Type B pancreatic cell (in vitro differentiated cells): ENCODE results near the gene ERICH4. TPM values are rescaled to one million over a fixed set of nuclear protein-coding genes. Genes with fewer than 3 reads are reported as not detected.

ENCODE experiments used
- DNase-seq: peaks from one replicate; pipeline ENCODE4 v3.0.0; 2021; ENCODE audit warnings: mixed read lengths; ENCODE audit not compliant: unreplicated experiment; ENCODE audit errors: extremely low spot score
- H3K27ac Mint-ChIP-seq: 2 replicates; pipeline ENCODE4 v1.8.0; 2021; ENCODE audit warnings: mild to moderate bottlenecking, mixed read lengths
- H3K27me3 Mint-ChIP-seq: 2 replicates; pipeline ENCODE4 v1.8.0; 2021; ENCODE audit warnings: mixed read lengths
- H3K36me3 Mint-ChIP-seq: 2 replicates; pipeline ENCODE4 v1.8.0; 2021; ENCODE audit warnings: mixed read lengths
- H3K4me1 Mint-ChIP-seq: one replicate; pipeline ENCODE4 v1.8.0; 2021; ENCODE audit warnings: mixed read lengths; ENCODE audit not compliant: unreplicated experiment
- H3K4me3 Mint-ChIP-seq: 2 replicates; pipeline ENCODE4 v1.8.0; 2021; ENCODE audit warnings: mild to moderate bottlenecking, mixed read lengths
- H3K9me3 Mint-ChIP-seq: 2 replicates; pipeline ENCODE4 v1.8.0; 2021; ENCODE audit warnings: mixed read lengths
- long read RNA-seq: library from polyadenylated mRNA; unstranded; transcript quantifications from one replicate; pipeline ENCODE4 v2.0.0, GENCODE V29; 2020
- total RNA-seq: library from RNA; stranded (reverse); gene quantifications from 2 replicates; pipeline ENCODE4 v1.2.1, GENCODE V29; 2021; ENCODE audit warnings: low replicate concordance
- TF ChIP-seq, protein P1 (sequence below): fragments of 200-600 bp; sonication (generic); conservative IDR thresholded peaks from 2 replicates; pipeline ENCODE4 v1.5.0; 2021; ENCODE audit warnings: antibody characterized with exemption, mild to moderate bottlenecking

Gene ERICH4, protein sequence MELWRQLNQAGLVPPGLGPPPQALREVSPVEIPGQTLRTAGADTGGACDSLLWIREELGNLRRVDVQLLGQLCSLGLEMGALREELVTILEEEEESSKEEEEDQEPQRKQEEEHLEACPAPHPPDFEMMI
- 0.56 and 0.81 TPM in 2 replicates for total RNA-seq
- long read RNA-seq: 0 reads

DNA sequence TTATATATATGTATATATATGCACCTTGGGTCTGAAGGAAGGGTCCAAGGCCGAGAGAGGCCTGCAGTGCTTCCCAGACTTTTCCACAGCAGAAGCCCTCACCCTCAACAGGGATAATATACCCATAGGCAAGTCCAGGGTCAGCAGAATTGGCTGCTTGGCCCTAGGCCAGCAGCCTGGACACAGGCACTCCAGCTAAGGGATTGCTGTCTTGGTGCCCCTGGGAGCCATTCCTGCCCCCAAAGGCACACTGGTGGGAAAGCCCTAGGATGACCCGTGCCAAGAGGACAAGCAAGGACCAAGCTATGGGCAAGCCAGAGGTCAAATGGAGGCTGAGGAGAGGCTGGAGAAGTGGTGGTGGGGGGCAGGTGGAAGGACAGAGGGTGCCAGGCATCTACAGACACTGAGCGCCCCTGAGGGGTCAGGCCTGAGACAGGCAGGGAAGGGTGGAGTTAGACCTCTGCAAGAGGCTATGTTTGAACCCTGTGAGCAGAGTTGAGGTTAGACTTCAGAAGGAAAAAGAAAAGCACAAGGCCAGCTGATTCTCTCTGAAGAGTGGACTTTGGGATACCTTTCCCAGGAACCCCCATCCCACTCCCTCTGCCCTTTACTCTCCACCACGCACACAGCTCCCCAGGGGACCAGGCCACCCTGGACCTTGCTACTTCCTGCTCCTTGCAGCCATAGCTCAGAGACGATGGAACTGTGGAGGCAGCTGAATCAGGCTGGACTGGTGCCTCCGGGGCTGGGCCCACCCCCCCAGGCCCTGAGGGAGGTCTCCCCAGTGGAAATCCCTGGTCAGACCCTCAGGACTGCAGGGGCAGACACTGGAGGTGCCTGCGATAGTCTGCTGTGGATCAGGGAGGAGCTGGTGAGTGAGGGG is at the start of gene ERICH4:
Gene ERICH4 (plus strand): TSS at position 684 of the 883 bp plus-strand sequence. CDS start 14 bp downstream, at position 698.
- Mint-ChIP-seq H3K4me3 (no peak within 1 kb of the TSS), H3K27ac (no peak within 1 kb of the TSS), H3K4me1 (peaks cover 3% of the 10 kb centered on the region), H3K36me3 (peaks cover 1% of the 10 kb centered on the region), H3K27me3 (peaks cover 35% of the 10 kb centered on the region), H3K9me3 (no peaks in the 10 kb centered on the region)
- DNase-seq: no peak
- TF ChIP-seq, protein P1, sequence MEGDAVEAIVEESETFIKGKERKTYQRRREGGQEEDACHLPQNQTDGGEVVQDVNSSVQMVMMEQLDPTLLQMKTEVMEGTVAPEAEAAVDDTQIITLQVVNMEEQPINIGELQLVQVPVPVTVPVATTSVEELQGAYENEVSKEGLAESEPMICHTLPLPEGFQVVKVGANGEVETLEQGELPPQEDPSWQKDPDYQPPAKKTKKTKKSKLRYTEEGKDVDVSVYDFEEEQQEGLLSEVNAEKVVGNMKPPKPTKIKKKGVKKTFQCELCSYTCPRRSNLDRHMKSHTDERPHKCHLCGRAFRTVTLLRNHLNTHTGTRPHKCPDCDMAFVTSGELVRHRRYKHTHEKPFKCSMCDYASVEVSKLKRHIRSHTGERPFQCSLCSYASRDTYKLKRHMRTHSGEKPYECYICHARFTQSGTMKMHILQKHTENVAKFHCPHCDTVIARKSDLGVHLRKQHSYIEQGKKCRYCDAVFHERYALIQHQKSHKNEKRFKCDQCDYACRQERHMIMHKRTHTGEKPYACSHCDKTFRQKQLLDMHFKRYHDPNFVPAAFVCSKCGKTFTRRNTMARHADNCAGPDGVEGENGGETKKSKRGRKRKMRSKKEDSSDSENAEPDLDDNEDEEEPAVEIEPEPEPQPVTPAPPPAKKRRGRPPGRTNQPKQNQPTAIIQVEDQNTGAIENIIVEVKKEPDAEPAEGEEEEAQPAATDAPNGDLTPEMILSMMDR: no peak

DNA sequence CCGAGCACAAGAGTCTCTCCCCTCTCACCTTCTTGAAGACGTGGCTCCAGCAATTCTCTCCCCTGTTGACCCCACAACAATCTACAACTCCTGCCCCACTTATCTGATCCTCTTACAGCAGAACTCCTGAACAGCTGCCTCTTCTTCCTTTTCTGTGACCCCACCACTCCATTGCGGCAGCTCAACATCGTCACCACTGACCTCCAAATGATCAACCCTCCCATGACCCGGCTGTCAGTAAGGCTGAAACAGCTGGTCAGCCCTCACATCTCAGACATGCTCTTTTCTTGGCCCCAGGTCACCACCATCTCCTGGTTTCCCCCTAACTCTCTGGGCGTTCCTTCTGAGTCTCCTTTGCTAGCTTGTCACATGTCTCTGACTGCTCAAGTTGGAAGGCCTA is 47.6 kb upstream of the ERICH4 start:
- peaks cover 26% of the 10 kb centered on the region for H3K4me1 Mint-ChIP-seq
- H3K36me3 Mint-ChIP-seq: no peaks in the 10 kb centered on the region
- TF ChIP-seq, protein P1: no peak
- peak overlapping the region; percentile 47 for H3K4me3 Mint-ChIP-seq
- H3K9me3 Mint-ChIP-seq: no peaks in the 10 kb centered on the region
- peak overlapping the region; percentile 48 for H3K27ac Mint-ChIP-seq
- no peaks in the 10 kb centered on the region for H3K27me3 Mint-ChIP-seq
- DNase-seq: no peak

DNA sequence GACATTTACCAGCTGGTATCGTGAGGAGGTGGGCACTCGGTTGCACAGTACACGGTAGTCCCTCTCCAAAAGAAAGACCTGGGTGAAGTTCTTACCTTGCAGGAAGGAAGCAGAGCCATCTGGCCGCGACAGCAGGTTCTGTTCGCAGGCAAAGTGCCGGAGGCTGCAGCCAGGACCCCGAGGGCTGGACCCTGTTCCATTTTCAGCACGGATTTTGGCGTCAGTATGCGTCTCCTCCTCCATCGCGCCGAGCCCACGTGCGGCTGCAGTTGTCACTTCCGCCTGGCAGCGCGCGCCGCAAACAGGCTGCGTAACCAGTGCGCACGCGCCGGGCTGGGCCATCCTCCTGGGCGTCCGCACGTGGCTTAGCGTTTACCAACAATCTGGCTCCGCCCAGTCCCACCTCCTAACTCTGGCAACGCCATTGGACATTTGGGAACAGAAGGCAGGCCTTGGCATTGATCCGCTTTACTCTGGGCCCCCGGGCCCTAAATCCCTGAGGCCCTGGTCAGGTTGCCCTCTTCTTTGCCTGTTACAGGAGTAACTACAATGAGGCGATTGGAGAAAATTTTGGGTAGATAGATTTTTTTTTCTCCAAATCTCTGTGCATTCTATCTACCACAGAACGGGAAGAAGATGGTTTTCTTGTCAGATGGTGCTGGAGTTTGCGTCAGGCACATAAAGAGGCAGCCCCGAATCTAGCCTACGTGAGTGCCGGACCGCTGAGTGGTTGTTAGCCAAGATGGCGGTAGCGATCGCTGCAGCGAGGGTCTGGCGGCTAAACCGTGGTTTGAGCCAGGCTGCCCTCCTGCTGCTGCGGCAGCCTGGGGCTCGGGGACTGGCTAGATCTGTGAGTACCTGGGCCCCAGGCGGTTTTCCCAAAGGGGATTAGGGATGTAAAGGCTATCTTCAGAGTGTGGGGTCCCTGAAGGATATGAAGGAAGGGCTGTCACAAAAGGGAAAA is 45.6 kb upstream of the ERICH4 start, which contains the start of the genes BCKDHA and EXOSC5:
Gene BCKDHA (plus strand): TSS at position 733 of the 964 bp plus-strand sequence. CDS start 10 bp downstream, at position 743.
Gene EXOSC5 (minus strand): TSS at position 274 of the 964 bp plus-strand sequence. CDS start 31 bp downstream, at position 243.
- no peaks in the 10 kb centered on the region for H3K36me3 Mint-ChIP-seq
- peak; percentile 99 for DNase-seq
- TF ChIP-seq, protein P1: no peak
- H3K4me3 Mint-ChIP-seq: peak within 1 kb of the TSS; percentile 99
- H3K4me1 Mint-ChIP-seq: peaks cover 26% of the 10 kb centered on the region
- H3K9me3 Mint-ChIP-seq: no peaks in the 10 kb centered on the region
- peak within 1 kb of the TSS; percentile 100 for H3K27ac Mint-ChIP-seq
- H3K27me3 Mint-ChIP-seq: no peaks in the 10 kb centered on the region

DNA sequence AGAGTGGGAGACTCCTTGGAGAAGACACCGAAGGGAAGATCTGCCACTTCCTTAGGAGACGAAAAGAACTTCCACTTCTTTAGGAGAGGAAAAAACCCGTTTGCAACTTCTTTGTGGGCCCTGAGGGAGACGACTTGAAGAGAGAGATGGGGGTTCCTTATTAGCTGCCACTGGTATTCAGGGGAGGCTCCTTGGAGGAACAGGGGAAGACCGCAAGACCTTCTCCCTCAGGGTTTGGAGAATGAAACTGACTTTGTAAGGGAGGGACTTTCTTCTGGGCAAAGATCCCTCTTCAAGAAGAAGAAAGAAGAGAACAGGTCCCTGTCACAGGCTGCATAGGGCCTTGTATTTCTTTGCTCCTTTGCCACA is 44.9 kb upstream of the ERICH4 start:
- Mint-ChIP-seq H3K4me3 (peak overlapping the region; percentile 99), H3K4me1 (peaks cover 26% of the 10 kb centered on the region), H3K36me3 (no peaks in the 10 kb centered on the region), H3K27ac (peak overlapping the region; percentile 100), H3K9me3 (no peaks in the 10 kb centered on the region), H3K27me3 (no peaks in the 10 kb centered on the region)
- TF ChIP-seq, protein P1: no peak
- DNase-seq: no peak

DNA sequence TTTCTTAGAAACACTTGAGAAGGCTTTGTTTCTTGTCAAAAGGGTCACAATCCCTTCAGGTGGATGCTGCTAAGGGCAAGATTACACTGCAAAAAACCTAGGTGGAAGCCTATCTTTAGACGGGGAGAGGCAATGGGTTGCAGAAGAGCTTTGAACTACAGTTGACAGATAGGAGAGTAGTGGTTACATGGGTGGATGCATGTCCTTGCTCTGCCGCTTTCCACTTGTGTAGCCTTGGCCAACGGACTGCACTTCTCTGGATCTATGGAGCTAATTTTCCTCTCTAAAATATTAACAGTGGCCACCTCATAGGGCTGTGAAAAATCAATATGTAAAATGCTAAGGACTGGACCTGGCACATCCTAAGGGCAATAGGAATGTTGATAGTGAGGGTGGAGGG is 44.4 kb upstream of the ERICH4 start:
- H3K27ac Mint-ChIP-seq: peak overlapping the region; percentile 100
- H3K27me3 Mint-ChIP-seq: no peaks in the 10 kb centered on the region
- H3K4me3 Mint-ChIP-seq: peak overlapping the region; percentile 99
- no peaks in the 10 kb centered on the region for H3K9me3 Mint-ChIP-seq
- no peak for DNase-seq
- peaks cover 26% of the 10 kb centered on the region for H3K4me1 Mint-ChIP-seq
- no peaks in the 10 kb centered on the region for H3K36me3 Mint-ChIP-seq
- TF ChIP-seq, protein P1: no peak
